Measurements from ENCODE around the gene TMEM35A.
A peak's percentile ranks its signal among the peaks of the same experiment; 100 is the strongest.
"Not testable (repeated sequence)": the region's sequence is repeated elsewhere in the genome, so short reads cannot be mapped to it uniquely, and the experiment has no call there.

TMEM35A gene

GRCh38 chrX:101078716-101079598 lies at the start of gene TMEM35A:
Gene TMEM35A (plus strand): TSS chrX:101078879. CDS start chrX:101079003, 124 bp downstream.
- in situ Hi-C loops (cut with HindIII; ENCODE audit: low pct_ligation_motif_present, low pct_unique_long_range_greater_than_20kb, low sequenced_read_pairs), result no loop called here
- DNase-seq, result no peak

GRCh38 chrX:101029665-101030064 lies 49.0 kb upstream of the TMEM35A start:
- in situ Hi-C loops (cut with HindIII; ENCODE audit: low pct_ligation_motif_present, low pct_unique_long_range_greater_than_20kb, low sequenced_read_pairs), result no loop called here
- no peak for DNase-seq

- DNase-seq, result no peak
- in situ Hi-C loops (cut with HindIII; ENCODE audit: low pct_ligation_motif_present, low pct_unique_long_range_greater_than_20kb, low sequenced_read_pairs), result no loop called here
Observed at GRCh38 chrX:101037231-101037630, 41.4 kb upstream of the TMEM35A start.

GRCh38 chrX:101040197-101040596 lies 38.5 kb upstream of the TMEM35A start:
- DNase-seq, result no peak
- in situ Hi-C loops (cut with HindIII; ENCODE audit: low pct_ligation_motif_present, low pct_unique_long_range_greater_than_20kb, low sequenced_read_pairs), result no loop called here

GRCh38 chrX:101051153-101051548 lies 27.5 kb upstream of the TMEM35A start:
- no peak for DNase-seq
- in situ Hi-C loops (cut with HindIII; ENCODE audit: low pct_ligation_motif_present, low pct_unique_long_range_greater_than_20kb, low sequenced_read_pairs), result no loop called here

GRCh38 chrX:101051549-101052302 lies 27.0 kb upstream of the TMEM35A start, which contains the start of gene TRMT2B:
Gene TRMT2B (minus strand): TSS chrX:101052111. CDS start chrX:101042289, 9,822 bp downstream.
- in situ Hi-C loops (cut with HindIII; ENCODE audit: low pct_ligation_motif_present, low pct_unique_long_range_greater_than_20kb, low sequenced_read_pairs), result no loop called here
- peak; percentile 70 for DNase-seq

- DNase-seq; in situ Hi-C loops (cut with HindIII; ENCODE audit: low pct_ligation_motif_present, low pct_unique_long_range_greater_than_20kb, low sequenced_read_pairs): not testable (repeated sequence)
Observed at GRCh38 chrX:101056551-101056950, 22.1 kb upstream of the TMEM35A start.

GRCh38 chrX:101057093-101057714 lies 21.5 kb upstream of the TMEM35A start:
- DNase-seq, result no peak
- in situ Hi-C loops (cut with HindIII; ENCODE audit: low pct_ligation_motif_present, low pct_unique_long_range_greater_than_20kb, low sequenced_read_pairs), result no loop called here

GRCh38 chrX:101062176-101062575 lies 16.5 kb upstream of the TMEM35A start:
- no peak for DNase-seq
- in situ Hi-C loops (cut with HindIII; ENCODE audit: low pct_ligation_motif_present, low pct_unique_long_range_greater_than_20kb, low sequenced_read_pairs), result no loop called here

GRCh38 chrX:101071582-101071981 lies 7.1 kb upstream of the TMEM35A start:
- in situ Hi-C loops (cut with HindIII; ENCODE audit: low pct_ligation_motif_present, low pct_unique_long_range_greater_than_20kb, low sequenced_read_pairs), result no loop called here
- DNase-seq, result no peak

- in situ Hi-C loops (cut with HindIII; ENCODE audit: low pct_ligation_motif_present, low pct_unique_long_range_greater_than_20kb, low sequenced_read_pairs), result no loop called here
- no peak for DNase-seq
Observed at GRCh38 chrX:101079736-101080270, 1.1 kb downstream of the TMEM35A start.

GRCh38 chrX:101080326-101081124 lies 1.8 kb downstream of the TMEM35A start:
- in situ Hi-C loops (cut with HindIII; ENCODE audit: low pct_ligation_motif_present, low pct_unique_long_range_greater_than_20kb, low sequenced_read_pairs), result no loop called here
- DNase-seq, result no peak

GRCh38 chrX:101081231-101081630 lies 2.6 kb downstream of the TMEM35A start:
- DNase-seq, result no peak
- in situ Hi-C loops (cut with HindIII; ENCODE audit: low pct_ligation_motif_present, low pct_unique_long_range_greater_than_20kb, low sequenced_read_pairs), result no loop called here

- DNase-seq, result no peak
- in situ Hi-C loops (cut with HindIII; ENCODE audit: low pct_ligation_motif_present, low pct_unique_long_range_greater_than_20kb, low sequenced_read_pairs), result no loop called here
Observed at GRCh38 chrX:101091817-101092216, 13.1 kb downstream of the TMEM35A start.

- in situ Hi-C loops (cut with HindIII; ENCODE audit: low pct_ligation_motif_present, low pct_unique_long_range_greater_than_20kb, low sequenced_read_pairs), result no loop called here
- DNase-seq, result peak; percentile 84
Observed at GRCh38 chrX:101097546-101098453, 19.1 kb downstream of the TMEM35A start, which contains the start of gene CENPI. Gene CENPI (plus strand): TSS chrX:101098204. CDS start chrX:101101071, 2,867 bp downstream.

GRCh38 chrX:101108284-101108683 lies 29.6 kb downstream of the TMEM35A start:
- no peak for DNase-seq
- in situ Hi-C loops (cut with HindIII; ENCODE audit: low pct_ligation_motif_present, low pct_unique_long_range_greater_than_20kb, low sequenced_read_pairs), result no loop called here

- in situ Hi-C loops (cut with HindIII; ENCODE audit: low pct_ligation_motif_present, low pct_unique_long_range_greater_than_20kb, low sequenced_read_pairs), result no loop called here
- no peak for DNase-seq
Observed at GRCh38 chrX:101117701-101118100, 39.0 kb downstream of the TMEM35A start.

Measured in ACHN (cell line).